ENCODE measurements around the gene SLC16A5. TPM values are rescaled to one million over a fixed set of nuclear protein-coding genes. Genes with fewer than 3 reads are reported as not detected.
"Not testable (repeated sequence)": the region's sequence is repeated elsewhere in the genome, so short reads cannot be mapped to it uniquely, and the experiment has no call there.

The SLC16A5 gene
- polyA plus RNA-seq, 10 donors: 5.3 to 12.2 (median 7.6) TPM

DNA sequence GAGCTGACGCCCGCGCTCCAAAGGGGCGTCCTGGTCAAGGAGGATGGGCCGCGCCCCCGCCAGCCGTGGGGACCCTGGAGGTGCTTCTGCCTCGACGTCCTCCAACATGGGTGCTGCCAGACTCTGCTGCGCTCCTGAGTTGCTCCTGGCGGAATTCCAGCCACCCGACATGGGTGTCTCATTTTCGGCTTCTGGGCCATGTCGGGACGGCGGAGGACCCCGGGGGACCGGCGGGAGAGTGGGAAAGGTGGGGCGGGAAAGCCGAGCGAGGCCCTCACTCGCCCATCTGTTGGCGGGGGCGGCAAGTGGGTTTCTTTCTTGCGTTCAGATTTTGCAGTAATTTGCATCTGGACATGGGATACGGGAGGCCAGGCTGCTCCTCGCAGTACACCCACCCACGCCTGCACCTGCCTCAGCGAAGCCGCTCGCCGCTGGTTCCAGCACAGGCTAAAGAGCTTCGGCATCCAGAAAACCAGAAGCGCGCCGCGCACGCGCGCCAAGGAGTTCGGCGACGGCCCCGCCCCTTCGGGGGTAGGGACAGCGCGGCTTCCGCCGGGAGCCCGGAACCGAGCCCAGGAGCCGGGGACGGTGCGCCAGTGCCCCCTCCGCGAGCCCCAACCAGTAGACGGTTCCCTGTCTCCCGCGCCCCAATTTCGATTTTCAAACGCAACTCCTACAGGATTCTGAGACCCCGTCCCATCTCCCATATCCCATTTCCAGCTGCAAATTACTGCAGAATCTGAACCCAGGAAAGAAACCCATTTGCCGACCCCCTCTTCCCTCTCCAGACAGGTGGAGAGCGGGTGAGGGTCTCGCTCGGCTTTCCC, 21.9 kb downstream of the SLC16A5 start, which contains the start of gene ARMC7:
Gene ARMC7 (plus strand): TSS at position 563 of the 827 bp plus-strand sequence. CDS start 320 bp downstream, outside the sequence.
- DNase-seq: peak; percentile 79 to 94 (median 92)

DNA sequence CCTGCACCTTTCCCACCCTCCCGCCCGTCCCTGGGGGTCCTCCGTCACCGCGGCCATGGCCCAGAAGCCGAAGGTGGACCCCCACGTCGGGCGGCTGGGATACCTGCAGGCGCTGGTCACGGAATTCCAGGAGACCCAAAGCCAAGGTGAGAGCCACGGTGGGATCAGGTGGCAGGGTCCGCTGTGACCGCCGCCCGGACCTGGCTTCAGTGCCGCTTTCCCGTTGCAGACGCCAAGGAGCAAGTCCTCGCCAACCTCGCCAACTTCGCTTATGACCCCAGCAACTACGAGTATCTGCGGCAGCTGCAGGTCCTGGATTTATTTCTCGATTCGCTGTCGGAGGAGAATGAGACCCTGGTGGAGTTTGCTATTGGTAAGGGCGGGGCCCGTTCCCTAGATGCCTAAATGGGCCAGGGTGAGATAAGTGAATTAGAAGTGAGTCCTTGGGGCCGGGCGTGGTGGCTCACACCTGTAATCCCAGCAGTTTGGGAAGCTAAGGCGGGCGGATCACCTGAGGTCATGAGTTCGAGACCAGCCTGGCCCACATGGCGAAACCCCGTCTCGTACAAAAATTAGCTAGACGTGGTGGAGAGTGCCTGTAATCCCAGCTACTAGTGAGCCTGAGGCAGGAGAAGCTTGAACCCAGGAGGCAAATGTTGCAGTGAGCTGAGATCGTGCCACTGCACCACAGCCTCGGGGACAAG, 22.6 kb downstream of the SLC16A5 start:
- DNase-seq: peak in 1 of 3 donors; percentile 45

DNA sequence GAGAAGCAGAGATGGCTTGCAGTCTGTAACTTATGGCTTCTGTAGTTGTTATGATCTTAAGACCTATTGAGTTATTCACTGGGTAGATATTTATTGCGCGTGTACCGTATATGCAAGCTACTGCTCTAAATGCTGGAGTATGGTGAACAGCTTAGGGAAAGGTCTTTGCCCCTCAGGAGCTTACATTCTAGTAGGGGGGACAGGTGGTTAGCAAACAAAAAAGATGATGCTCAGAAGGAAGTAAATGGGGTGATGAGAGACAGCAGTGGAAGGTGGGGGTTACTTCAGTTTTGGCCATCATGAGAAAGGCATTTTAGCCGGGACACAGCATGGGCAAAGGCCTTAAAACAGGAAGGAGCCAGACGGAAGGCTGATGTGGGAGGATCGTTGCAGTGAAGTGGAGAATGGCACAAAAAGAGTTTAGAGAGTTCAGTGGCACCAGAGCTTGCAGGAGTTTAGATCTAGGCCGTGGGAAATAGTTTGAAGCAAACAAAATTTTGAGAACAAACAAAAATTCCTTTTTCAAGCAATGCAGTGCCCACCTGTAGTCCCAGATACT, 24.1 kb downstream of the SLC16A5 start:
- DNase-seq: no peak

DNA sequence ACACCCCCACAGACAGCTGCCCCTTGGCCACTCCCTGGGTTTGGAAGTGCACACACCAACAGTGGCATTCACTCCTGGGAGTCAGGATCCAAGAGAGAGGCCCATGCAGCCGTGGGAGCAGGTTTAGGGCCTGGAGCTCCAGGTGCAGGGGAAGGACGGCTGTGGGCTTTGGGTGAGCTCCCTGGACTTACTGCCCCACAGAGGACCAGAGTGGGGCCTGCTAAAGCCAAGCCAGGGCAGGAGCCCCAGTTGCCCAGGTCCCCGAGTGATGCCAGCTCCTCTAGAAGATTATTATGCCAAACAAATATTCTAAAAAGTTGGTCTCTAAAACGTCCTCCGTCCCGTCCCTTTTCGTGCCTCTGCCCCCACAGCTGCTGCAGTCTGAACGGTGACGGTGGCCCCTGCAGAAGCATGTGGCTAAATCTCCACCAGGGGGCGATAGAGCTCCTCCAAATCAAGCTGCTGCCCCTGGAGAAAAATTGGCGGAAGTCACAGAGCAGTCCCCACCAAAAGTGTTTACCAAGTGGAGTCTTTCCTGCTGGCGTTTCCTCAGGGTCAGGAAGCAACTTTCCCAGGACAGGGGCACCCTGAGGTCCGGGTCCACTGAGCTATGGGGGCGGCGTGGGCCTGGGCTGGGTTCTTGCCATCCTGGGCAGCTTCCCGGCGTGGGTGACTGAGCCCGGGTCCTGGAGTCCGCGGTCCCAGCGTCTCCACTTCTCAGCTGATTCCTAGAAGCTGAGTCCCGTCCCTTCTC, 26.2 kb downstream of the SLC16A5 start:
- DNase-seq: peak; percentile 91 to 95 (median 94)

DNA sequence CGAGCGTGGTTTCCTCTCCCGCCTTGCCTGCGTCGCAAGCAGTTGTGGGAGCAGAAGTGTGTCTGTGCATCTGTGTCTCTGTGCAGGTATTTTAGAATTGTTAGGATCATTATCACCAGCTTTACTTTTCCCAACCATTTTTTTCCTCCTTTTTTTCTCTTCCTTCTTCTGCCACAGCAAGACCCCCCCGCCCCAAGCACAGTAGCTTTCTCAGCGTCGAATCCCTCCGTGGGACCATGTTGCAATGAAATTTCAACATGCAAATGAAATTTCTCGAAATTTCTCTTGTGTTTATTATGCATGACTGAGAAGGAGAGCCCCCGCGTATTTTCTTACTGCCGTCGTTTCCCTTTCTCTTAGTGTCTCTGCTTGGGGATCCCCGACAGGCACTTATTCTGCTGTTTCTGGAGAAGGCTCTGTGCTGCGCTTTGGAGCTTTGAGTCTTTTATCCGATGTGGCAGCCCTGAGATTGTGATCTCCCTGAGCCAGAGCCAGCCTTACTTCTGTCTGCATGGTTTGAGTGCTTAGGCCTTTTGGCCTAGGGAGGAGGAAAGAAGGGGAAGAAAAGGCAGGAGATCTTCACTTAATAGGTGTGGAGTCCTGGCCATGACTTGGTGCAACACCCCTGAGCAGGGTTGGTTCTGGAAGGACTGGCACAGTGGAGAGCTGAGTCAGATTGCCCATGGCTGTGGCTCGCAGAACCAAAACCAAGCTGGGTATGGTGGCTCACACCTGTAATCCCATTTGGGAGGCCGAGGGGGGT, 27.0 kb downstream of the SLC16A5 start:
- no peak for DNase-seq

DNA sequence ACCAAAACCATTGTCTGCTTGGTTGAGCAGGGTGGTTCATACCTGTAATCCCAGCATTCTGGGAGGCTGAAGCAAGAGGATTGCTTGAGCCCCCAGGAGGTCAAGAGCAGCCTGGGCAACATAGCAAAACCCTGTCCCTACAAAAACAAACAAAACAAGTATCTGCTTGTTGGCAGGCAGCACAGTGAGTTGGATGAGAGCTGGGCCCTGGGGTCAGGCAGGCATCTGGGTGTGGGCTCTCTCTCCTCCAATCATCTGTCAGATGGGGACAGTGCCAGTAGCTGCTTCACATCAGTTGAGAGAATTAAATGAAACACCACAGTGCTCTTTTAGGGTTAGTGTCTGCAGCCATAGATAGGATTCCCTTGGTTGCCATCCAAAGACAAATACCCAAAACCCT, 27.8 kb downstream of the SLC16A5 start:
- DNase-seq: no peak

DNA sequence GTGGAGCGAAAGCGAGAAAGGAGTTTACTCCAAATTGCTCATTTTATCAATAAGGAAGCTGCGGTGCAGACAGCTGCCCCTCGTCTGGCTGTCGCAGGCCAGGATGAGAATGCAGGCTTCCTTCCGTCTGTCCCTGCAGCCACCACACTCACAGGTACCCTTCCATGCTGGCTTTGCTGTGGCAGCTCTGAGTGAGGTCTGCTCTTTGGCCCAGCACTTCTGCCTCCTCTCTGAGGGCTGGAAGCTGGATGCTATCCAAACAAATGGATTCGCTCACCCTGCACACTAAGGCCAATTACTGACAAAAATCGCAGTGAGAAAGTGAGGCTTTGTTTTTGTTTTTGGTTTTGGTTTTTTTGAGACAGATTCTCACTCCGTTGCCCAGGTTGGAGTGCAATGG, 29.0 kb downstream of the SLC16A5 start:
- peak in 1 of 3 donors; percentile 44 for DNase-seq

DNA sequence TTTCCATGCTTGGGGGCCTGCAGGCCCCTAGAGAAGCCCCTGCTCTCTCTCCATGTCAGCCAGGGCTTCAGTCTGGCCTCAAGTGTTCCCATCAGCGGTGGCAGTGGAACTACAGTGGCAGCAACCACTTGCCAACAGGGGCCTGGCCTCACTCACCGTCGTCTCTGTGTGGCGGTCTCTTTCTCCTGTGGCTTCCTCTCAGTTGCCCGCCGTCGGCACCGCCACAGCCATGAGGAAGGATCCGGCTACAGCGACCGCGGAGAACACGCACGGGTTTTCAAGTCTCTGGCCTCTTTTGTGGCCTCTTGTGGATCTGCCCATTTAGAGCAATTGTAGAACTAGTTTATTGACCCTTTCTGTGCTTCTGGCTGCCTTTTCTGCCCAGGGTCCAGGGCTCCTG, 30.6 kb downstream of the SLC16A5 start:
- no peak for DNase-seq

DNA sequence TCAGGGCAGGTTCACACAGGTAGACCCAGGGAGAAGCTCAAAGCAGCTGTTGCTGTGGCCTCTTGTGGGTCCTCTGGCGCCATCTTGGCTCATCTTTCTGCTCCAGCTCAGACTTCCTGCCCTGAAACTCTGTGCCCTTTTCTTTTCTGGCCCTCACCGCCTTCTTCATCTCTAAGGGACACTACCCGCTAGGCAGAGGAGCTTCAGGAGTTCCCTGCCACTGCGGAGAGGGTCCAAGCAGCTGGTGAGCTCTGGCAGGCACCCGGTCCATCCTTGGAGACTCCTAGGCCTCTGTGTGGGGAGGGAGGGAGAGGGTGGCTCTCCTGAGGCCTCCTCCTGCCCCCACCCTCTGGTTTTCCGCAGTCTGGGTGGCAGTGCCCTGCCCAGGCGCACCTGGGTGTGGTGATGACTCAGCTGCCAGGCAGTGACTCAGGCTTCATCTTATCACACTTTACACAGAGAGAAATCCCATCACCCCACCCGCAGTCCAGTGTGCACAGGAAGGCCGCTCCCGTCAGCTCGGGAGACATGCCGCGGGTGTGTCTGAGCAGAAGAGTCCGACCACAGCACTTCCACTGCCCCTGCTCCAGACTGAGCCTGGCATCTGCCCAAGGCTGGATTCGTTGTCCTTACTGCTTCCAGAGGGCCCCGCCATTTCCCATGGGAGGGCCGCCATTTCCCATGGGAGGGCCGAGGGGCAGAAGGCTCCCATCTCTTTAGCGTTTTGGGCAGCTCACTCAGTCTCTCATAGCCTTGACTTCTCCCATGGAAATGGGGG, 36.5 kb downstream of the SLC16A5 start:
- DNase-seq: no peak

DNA sequence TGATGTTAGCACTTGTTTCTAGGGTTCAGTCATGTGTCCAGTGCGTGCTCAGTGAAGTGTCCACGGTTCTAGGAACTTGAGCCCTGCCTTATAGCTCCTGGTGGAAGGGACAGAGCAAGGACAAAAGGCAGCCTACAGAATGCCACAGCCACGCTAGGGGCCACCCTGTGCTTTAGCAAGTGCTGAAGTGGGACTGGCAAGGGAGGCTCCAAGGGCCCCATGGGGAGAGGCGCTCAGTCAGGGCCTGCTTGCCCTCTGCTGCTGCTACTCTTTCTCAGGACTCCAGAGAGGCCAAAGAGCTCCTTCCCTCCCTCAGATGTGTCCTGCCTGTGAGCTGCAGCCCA, 37.0 kb downstream of the SLC16A5 start:
- DNase-seq: no peak

DNA sequence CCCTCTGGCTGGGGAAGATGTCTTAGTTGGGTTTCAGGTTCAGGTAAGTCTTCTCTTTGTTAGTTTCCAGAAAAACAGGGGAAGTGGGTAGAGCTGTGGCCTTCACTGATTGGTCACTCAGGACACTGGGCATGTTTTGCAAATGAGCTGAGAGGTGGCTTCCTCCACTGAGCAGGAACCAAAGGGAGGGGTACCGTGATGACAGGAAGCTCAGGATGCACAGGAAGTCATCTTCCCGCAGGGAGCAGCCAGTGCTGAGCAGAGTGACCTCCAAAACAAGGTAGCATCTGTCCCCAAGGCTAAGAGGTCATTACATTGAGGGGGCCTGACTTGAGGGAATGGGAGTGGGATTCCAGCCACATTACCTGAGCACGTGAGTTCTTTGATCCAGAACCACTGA, 38.2 kb downstream of the SLC16A5 start:
- no peak for DNase-seq

DNA sequence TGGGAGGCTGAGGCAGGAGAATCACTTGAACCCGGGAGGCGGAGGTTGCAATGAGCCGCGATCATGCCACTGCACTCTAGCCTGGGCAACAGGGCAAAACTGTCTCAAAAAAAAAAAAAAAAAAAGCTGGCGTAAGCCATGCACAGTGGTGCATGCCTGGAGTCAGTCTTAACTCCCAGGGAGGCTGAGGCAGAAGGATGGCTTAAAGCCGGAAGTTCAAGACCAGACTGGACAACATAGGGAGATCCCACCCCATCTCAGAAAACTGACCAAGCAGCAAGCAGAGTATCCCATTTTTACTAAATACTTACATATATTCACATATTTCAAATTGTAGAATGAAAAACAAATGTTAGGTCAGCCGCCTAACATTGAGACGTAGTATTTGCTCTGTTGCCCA, 39.2 kb downstream of the SLC16A5 start:
- DNase-seq: no peak

DNA sequence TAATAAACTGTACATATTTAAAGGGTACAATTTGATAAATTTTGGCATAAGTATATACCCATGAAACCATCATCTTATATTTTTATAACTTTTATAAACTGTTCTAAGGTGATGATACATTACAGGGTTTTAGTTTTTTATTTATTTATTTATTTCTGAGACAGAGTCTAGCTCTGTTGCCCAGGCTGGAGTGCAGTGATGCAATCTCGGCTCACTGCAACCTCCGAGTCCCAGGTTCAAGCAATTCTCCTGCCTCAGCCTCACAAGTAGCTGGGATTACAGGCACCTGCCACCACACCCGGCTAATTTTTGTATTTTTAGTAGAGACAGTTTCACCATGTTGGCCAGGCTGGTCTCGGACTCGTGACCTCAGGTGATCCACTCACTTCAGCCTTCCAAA, 40.2 kb downstream of the SLC16A5 start:
- not testable (repeated sequence) for DNase-seq

DNA sequence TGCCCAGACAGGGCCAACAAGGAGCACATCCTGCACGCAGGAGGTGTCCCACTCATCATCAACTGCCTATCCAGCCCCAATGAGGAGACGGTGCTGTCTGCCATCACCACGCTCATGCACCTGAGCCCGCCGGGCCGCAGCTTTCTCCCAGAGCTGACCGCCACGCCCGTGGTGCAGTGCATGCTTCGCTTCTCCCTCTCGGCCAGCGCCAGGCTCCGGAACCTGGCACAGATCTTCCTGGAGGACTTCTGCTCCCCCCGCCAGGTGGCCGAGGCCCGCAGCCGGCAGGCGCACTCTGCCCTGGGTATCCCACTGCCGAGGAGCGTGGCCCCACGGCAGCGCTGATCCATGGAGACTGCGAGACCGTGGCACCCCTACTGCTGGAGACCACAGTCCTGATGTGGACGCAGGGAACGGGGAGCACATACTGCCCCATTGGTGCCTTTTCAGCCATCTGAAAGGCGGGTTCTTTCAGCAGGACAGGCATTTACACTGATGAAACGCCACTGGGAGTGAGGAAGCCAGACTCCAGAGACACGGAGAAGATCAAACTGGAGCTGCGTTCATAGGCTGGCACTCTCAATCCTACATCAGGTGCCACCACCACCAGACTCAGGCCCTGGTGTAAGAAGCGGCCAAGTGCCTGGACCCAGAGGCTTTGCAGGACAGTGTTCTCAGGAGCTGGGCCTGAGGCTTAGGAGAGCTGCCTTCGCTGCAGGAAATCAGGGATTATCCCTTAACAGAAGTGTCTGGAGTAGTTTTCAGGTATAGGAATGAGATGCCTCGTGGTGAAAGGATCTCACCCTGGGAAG, 41.1 kb downstream of the SLC16A5 start:
- no peak for DNase-seq

DNA sequence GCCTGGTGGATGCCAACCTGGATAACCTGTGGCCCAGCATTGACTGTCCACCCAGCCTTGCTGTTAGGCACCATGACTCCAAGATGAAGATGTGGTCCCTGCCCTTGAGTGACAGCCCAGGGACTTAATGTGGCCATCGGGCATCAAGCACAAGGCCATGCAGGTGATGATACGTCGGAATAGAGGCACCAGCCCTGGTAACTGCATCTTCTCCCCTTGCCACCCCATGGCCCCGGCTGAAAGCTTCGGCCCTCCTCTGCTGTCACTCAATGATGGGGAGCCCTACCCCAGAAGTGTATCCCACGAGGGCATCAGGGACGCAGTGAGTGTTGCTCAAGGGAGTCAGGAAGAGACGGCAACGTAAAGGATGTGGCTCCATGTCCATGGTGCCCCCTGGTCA, 41.8 kb downstream of the SLC16A5 start:
- DNase-seq: no peak

DNA sequence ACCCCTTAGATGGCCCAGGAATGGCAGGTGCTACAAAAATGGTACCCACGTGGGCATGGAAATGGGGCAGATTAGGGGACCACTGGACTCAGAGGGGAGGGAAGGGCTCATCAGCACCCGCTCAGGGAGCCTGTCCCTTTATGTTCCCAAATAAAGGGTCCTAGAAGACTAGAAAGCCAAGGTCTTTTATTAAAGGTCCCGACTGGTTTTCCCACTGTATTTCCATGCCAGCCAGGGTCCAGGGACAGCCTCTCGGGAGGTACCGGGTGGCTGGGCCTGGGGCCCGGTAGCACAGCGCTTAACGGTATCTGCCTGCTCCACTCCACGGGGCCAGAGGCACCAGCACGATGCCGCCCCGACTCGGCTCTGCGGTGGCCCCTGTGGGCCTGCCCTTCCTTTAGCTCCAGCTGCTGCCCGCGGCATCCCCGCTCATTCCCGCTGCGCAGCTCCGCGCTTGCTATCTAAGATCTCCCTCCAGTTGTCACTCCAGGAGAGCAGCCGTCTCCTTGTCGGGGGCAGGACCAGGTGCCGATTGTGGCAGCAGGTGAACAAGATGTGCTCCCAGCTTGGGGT, 42.4 kb downstream of the SLC16A5 start:
- DNase-seq: no peak

DNA sequence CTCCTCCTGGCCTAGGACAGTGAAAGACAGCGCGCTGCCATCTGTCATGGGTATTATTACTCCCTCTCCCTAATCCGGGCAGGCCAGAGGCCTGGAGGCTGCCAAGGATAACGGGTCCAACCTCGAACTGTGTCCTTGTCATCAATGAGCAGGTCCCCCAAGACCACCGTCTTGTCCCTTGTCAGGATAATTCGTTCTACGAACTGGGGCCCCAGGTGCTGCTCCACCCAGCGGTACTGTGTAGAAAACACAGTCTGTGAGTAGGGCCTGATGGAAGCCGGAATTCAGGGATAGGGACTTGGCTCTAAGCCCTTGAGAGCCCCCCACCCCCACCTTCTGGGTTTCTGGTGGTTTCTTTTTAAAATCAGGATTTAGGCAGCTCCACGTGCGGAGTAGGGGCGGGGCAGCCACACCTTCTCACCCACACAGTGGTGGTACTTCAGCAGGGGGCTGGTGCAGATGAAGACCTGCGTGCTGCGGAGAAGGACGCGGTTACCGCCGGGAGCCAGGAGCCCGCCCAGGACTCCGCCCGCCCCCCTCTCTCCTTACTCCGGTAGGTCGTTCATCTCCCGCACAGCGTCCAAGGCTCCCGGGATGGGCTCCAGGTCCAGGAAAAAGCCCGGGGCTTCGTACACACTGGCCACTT, 43.0 kb downstream of the SLC16A5 start:
- DNase-seq: peak; percentile 49 to 86 (median 66)

DNA sequence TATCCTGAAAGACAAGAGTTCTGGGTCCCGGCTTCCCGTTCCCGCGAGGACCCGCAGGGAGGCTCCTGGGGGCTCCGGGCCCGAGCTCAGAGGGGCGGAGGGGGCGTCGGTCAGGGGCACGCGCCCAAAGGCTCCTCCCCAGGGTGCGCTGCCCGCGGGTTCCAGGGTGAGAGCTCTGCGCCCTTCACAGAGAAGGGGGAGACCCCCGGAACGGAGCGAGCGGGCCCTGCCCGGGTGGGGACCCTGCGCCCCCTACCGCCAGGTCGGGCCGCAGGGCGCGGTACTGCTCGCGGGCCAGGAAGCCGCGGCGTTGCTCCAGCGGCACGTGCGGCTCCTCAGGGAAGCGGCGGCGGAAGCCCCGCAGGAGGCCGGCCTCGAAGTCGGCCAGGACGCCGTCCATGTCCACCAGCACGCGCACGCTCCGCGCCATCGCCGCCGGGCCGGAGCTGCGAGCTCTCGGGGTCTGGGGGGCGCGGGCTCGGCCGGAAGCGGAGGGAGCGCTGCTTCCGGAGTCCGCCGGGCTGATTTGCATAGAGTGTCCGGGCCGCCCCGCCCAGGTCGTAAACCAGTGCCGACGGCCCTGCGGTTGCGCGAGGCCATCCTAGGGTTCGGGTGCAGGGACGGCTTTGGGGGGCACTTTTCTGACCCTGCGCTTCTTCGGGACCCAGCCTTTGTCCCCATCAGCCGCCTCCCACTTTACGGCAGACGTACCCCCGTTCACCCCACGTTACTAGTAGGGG, 43.7 kb downstream of the SLC16A5 start, which contains the start of gene NT5C:
Gene NT5C (minus strand): TSS at position 465 of the 740 bp plus-strand sequence. CDS start 35 bp downstream, at position 430.
- peak; percentile 72 to 97 (median 89) for DNase-seq
